HG02763 (cell line): ENCODE data around the gene SLC6A7.

ENCODE experiments used
- ATAC-seq: cut with Tn5 transposase; IDR thresholded peaks from one replicate; pipeline ENCODE4 v1.9.1; 2021; ENCODE audit warnings: mild to moderate bottlenecking, moderate library complexity; ENCODE audit not compliant: unreplicated experiment

Gene SLC6A7

DNA sequence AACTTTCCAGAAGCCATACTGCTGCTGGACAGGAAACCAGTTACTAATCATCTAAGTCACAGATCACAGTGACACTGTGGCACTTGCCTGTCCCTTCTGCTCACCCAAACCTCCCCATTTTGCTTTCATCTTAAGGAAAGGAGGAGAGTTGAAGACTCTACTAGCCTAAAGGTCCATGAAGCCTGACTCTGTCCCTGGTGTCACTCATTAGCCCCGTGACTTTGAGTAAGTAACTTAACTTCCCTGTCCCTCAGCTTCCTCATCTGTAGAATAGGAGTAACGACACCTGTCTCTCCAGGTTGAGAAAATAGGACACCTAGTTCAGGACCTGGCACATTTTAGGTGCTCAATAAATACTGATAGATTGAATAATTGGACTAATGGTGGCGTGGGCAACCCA, 536 bp upstream of the SLC6A7 start:
- no peak for ATAC-seq

DNA sequence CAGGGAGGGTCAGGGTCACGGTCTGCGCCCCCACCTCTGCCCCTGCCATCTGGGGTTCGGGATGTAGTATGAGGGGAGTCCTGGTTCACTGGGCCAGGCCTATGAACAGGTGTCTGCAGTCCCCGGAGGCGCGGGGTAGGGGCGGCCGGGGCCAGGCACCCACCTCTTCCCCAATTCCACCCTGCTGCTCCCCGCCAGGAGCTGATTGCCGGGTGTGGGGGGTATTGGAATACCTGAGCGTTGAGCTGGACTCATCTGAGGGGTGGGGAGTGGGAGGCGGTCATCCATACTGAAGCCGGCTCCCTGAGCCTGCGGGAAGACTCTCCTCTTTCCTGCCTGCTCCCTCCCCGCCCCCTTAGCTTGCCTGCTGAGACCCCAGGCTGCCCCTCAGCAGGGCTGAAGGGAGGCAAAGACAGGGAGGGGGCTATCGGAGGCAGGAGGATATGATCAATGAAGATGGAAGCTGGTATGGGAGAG, 679 bp downstream of the SLC6A7 start:
- no peak for ATAC-seq

DNA sequence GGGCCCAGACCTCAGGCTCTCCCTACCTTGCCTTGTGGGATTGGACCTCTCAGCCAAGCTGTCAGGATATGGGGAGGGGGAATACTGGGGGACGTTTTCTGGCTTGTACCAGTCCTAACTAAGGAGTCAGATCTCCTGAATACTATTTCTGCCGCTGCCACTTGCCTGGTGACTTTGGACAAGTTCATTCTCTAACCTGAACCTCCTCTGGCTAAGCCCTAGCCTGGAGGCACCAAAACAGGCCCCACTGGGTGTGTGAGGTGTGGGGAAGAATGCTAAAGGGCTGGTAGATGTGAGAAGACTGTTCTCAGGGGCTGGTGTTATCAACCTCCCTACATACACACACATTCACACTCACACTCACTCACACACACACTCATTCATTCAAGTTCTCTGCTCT, 1.1 kb downstream of the SLC6A7 start:
- ATAC-seq, result no peak

DNA sequence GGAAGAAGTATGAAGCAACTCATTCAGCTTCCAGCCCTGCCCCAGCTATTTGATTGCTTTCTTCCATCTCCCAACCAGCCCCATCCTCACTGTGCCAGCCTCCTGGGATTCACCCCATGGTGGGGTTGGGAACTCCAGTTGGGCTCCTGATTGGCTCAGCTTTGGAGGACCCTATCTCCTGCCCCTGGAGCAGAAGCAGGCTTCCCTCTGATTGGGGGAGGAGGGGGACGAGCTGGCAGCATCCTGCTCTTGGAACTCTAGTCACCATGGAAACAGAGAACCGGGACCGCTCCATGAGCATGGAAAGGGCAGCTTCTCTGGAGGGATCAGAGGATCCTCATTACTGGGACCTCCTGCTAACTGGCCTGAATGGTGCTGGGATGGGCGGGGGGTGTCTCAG, 2.6 kb downstream of the SLC6A7 start:
- no peak for ATAC-seq

DNA sequence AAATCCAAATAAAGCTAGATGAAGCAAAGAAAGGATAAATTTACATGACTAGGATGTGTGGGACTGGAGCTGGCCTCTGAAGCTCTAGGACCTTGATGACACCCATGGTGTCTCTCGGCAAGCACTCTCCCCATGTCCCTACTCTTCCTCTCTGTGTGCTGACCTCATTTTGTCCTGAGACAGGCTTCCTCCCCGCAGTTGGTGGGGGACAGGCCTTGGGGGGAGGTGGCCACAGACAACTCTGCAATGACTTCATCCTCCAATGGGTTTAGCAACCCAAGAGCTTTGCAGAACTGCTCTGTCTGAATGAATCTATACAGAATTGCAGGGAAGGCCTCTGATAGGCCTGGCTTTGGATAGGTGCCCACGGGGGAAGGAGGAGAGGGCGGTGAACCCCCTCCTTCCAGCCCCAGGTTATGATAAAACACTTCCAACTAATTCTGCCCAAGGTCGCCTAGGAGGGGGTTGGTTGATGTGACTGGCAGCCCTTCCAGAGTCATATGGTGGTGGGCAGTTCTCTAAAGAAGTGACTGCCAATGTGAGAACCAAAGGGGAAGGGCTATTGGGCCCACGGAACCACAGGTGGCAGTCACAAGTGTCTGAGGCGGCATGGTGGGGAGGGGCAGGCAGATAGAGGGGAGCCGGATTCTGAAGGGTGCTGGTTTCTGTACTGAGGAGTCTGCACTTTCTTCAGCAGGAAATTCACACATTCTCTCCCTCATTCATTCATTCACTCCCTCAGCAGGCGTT, 6.0 kb downstream of the SLC6A7 start:
- ATAC-seq, result no peak

DNA sequence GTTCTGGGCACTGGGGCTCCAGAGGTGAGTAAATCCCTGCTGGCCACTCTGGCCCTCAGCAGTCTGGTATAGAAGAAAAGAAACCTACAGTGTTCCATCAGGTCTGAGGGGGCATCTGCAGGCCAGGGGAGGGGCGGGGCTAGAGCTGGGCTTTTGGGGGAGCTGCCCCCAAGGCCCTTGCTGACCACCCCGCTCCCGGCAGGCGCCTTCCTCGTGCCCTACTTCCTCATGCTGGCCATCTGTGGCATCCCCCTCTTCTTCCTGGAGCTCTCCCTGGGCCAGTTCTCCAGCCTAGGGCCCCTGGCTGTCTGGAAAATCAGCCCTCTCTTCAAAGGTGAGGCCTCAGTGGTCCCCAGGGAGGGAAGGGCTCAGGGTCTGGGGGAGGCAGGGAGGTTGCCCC, 6.7 kb downstream of the SLC6A7 start:
- ATAC-seq, result no peak

DNA sequence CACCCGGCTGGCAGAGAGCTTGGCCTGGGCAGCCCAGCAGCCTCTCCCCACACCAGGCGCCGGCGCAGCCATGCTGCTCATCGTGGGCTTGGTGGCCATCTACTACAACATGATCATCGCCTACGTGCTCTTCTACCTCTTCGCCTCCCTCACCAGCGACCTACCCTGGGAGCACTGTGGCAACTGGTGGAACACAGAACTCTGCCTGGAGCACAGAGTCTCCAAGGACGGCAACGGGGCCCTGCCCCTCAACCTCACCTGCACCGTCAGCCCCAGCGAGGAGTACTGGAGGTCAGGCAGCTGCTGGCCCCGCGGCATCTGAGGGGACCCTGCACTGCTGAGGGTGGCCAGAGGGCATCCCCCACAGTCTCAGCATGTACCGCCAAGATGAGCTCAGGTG, 7.1 kb downstream of the SLC6A7 start:
- ATAC-seq, result no peak

DNA sequence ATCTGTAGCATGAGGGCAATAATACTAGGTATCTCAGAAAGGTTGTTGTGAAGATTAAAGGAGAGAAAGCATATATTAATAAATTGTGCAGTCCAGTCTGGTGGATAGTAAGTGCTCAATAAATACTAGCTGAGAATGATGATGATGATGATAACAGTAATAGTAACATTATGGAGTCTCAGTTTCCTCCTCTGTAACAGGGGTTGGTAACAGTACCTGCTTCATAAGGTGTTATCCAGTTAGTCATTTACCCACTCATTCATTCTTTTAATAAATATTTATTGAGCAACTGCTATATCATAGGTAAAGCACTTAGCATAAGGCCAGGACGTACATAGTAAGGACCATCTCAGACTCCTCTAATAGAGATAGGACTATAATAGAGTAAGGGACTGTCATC, 7.6 kb downstream of the SLC6A7 start:
- ATAC-seq, result no peak

DNA sequence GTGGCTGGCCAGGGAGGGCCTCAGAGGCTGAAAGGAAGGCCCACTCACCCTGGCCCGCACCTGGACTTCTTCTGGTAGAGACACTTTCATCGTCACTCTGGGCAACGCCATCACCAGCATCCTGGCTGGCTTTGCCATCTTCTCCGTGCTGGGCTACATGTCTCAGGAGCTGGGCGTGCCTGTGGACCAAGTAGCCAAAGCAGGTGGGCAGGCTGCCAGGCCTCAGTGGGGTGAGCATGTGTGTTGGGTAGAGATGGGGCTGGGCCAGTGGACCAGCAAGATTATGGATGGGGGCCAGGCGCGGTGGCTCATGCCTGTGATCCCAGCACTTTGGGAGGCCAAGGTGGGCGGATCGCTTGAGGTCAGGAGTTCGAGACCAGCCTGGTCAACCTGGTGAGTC, 12.6 kb downstream of the SLC6A7 start:
- ATAC-seq, result no peak

DNA sequence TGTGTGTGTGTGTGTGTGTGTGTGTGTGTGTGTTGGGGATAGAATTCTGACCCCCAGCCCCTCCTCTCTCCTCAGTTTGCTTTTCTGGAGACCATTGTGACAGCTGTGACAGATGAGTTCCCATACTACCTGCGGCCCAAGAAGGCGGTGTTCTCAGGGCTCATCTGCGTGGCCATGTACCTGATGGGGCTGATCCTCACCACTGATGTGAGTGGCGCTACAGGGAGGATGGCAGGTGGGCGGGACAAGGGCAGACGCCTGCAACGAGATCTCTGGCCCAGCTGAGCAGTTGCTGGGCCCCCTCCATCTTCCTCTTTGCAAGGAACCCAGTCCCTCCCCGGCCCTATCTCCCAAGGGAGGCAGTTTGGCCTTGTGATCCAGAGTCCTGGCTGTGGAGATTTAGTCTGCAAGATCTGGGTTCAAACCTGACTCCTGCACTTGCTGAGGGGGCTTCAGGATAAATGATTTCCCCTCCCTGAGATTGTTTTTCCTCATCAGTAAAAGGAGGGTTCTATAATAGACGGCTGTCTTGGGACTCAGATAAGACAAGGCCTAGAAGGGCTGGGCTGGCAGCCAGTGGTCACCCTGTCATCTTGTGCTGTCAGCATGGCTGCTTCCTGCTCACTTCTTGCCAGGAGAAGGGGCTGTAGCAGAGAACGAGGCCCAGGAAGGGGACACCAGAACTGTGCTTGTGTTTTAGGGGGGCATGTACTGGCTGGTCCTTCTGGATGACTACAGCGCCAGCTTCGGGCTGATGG, 14.1 kb downstream of the SLC6A7 start:
- no peak for ATAC-seq

DNA sequence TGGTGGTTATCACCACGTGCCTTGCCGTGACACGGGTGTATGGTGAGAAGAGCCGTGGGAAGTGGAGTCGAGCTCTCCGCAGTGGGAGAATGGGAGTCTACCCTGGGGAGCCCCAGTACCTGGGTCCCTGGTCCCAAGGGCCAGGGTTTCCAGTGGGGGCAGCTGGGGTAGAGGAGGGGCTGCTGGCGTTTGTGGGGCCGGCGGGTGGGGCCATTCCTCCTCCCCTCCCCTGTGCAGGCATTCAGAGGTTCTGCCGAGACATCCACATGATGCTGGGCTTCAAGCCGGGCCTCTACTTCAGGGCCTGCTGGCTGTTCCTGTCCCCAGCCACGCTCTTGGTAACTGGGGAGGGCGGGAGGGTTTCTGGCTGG, 14.7 kb downstream of the SLC6A7 start:
- ATAC-seq, result no peak

DNA sequence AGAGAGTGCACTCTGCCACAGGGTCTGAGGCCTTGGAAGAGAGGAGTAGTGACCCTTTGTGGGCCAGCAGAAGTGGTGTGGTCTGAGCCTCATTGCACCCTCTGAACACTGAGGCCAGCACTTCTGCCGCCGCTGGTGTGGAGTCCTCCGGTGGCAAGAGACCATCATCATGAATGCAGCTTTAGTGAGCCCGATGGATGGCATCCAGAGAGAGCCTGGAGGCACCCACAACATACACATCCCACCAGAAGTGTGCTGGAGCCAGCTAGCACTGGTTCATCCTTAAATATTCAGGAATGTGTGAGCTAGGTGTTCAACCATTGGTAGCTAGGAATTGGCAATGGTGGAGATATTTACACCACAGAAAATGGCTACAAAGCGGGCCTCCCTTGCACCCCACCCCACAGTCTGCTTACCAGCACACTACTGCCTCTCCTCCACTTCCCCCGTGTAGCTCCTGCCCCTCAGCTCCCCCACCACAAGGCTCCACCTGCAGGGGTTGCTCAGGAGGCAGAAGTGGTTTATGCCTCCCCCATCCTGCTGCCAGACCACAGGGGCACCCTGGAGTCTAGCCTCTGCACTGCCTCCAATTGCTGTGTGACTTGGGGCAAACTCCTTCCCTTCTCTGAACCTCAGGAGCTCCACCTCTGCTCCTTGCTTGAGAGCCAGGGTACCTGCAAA, 16.4 kb downstream of the SLC6A7 start:
- ATAC-seq, result no peak

DNA sequence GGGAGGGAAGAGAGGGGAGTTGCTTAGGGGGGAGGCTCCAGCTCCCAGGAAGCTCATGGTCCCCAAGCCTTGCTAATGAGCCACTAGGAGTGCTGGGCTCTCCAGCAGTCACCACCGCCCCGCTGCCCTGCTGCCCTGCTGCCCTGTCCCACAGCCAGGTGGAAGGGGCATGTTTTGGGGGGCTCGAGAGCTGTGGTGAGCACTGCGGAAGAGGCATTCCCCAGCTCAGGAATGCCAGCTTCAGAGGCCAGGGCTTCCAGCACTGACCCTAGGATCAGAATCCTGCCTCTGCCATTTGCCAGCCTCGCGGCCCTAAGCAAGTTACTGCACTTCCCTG, 16.9 kb downstream of the SLC6A7 start:
- no peak for ATAC-seq

DNA sequence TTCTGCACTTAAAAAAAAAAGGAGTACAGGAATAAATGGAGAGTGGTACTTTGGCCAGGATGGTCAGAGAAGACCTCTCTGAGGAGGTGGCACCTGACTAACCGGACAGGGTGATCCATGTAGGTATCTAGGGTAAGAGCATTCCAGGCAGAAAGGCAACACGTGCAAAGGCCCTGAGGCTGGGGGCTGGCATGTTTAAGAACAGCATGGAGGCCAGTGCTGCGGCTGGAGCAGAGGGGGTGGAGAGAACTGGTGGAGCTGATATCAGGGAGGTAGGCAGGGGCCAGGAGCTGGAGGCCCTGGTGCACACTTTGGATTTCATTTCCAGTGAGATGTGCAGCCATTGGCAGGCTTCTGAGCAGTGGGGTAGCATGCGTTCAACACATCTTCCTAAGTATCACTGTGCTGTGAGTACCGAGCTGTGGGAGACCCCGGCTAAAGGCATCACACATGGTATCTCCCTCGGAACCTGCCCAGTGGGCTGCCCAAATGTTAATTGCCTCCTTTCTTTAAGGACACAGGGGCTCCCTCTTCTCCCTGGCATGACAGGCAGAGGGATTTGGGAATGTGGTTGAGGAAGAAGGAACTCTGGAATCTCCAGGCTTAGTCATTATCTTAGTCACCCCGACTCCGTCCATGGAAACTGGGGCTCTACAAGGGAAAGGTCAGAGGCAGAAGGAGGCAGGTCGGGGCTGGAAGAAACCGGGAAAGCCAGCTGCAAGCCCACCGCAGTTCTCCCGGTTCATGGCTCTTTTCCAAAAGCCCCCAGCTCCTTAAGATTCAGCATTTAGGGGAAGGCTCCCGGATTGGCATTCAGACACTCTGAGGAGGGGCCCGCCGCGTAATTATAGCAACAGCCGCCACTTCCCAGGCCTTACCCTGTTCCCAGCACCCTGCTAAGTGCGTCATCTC, 18.6 kb downstream of the SLC6A7 start:
- ATAC-seq, result no peak

DNA sequence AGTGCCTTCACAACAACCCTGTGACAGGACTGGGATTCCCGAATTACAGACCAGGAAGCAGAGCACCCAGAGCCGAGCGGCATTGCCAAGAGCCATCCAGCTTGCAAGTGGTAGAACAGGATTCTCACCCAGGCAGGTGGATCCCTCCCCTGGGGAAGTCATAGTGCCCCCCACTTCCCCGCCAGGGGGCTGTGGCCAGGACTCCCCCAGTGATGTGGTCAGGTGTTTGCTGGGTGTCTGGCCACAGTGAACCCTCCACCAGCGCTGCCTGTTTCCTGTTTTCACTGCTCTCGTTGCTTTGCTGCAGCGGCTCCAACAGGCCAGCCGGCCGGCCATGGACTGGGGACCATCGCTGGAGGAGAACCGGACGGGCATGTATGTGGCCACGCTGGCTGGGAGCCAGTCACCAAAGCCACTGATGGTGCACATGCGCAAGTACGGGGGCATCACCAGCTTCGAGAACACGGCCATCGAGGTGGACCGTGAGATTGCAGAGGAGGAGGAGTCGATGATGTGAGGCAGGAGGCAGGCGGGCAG, 19.3 kb downstream of the SLC6A7 start:
- no peak for ATAC-seq

DNA sequence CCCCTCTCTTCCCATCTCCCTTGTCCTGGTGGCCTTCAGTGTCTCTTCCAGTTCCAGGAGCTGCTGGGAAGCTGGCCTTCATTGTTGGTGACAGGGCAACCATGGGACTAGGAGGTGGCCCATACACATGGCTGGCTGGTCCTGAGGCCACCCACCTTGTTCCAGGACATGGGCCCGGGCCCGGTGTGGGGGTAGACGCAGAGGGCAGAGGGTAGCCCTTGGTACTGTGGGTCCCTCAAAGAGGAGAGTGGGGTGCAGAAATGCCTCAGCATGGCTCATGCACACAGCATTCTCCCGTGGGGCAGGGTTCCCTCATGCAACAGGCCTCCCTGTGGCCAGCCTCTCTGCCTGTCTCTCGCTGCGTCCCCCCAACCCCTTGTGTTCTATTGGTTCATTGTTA, 20.8 kb downstream of the SLC6A7 start:
- no peak for ATAC-seq

DNA sequence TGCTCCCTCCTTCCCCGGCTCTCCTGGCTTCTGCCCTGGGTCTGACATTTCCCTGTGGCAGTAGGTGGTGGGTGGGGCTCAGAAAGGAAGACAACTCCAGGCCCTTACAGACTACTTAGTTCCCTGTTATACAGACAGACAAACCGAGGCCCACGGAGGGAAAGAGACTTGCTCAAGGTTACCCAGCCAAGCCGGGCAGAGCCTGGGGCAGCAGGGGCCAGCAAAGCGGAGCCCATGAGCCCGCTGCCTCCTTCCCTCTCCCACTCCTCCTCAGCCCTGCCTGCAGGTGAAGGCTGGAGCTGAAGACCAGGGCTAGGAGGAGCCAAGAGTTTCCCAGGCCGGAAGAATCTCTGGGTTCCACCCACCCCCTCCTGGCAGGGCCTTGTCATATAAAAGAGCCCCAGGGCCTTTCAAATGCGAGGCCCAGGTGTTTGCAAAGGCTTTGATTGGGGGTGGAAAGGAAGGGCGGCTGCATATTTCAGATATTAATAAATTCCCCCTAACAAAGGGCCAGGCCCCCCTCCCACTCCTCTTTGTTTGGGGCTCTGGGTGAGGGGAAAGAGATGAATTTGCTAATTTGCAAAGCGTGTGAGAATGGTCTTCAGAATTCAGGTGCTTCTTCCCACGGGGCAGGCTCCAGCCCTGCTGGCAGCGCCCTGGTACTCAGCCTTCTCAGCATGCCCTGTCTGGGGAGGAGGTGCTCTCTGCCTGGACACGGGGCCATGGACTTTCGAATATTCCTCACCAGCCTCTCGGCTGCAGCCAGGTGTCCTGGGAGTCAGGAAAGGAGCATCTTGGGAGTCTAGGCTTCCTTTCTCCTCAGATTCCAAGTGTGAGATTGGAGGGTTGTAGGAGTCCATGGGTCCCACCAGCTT, 21.5 kb downstream of the SLC6A7 start:
- ATAC-seq, result no peak

DNA sequence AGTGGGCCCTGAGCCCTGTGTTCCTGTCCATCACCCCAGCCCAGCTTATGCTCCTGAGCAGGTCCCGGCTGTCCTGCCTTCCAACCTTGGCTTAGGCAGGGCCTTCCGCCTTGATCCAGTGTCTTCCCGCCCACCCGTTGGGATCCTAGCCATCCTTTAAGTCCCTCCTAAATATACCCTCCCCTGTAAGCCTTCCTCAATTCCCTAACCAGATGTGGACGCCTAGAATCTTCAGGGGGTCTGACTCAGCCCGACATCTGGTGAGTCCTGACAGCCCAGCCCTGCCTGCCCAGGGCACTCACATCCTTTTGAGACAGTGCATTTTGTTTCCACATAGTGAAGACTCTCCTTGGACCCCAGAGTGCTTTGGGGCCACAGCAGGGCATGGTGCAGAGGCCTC, 23.7 kb downstream of the SLC6A7 start:
- ATAC-seq, result no peak

DNA sequence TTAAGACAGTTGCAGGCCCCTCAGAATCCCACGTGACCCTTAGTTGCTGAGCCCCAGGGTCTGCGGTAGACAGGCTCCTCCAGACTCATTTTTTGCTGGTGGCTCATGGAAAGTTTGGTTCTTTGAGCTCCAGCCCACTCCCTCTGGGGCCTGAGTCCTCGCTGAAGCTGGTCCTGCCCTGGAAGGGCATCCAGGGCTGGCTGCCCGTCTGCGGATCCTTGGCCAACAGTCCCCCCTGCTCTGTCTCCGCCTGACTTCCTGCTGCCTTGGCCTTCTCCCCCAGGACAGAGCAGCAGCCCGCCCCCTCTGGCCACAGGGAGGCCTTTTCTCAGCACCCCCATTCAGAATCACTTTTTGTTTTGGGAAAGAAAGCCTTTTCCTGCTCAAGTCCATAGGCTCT, 24.4 kb downstream of the SLC6A7 start:
- ATAC-seq, result no peak
